Activated CD8-positive, alpha-beta memory T cell treated with anti-CD3 and anti-CD28 coated beads for 36 hours (primary cell): ENCODE results near the gene MSL3B.

Experiments used
- CTCF ChIA-PET: fragments of 350-600 bp; sonication (Branson Sonifier 250); formaldehyde crosslinking; loops from one replicate; lab custom pipeline; 2021; ENCODE audit warnings: antibody characterized with exemption; lab: Charles Lee
- POLR2A ChIA-PET: fragments of 350-600 bp; sonication (Branson Sonifier 250); formaldehyde crosslinking; loops from one replicate; lab custom pipeline; 2021; ENCODE audit warnings: antibody characterized with exemption; lab: Charles Lee

Gene MSL3B

GRCh38 chr2:233855345-233855744 is 12.8 kb downstream of the MSL3B start:
- POLR2A ChIA-PET, result interaction anchor here (0.5 kb wide), 1 partner anchor 8 kb away, joined by 4 read pairs; no protein-coding TSS in a partner anchor
- CTCF ChIA-PET, result no interaction called here

- CTCF ChIA-PET, result no interaction called here
- POLR2A ChIA-PET, result no interaction called here
Observed at GRCh38 chr2:233854241-233854981, 13.8 kb downstream of the MSL3B start, which contains the start of gene HJURP. Gene HJURP, minus strand, starts transcription at chr2:233854535. Its CDS starts 35 bp downstream, at chr2:233854500.

- ChIA-PET POLR2A (no interaction called here), CTCF (no interaction called here)
Observed at GRCh38 chr2:233853883-233854240, 14.3 kb downstream of the MSL3B start.

- POLR2A ChIA-PET, result no interaction called here
- CTCF ChIA-PET, result no interaction called here
Observed at GRCh38 chr2:233853353-233853752, 14.8 kb downstream of the MSL3B start.

GRCh38 chr2:233852056-233852455 is 16.1 kb downstream of the MSL3B start:
- POLR2A ChIA-PET, result no interaction called here
- CTCF ChIA-PET, result no interaction called here

GRCh38 chr2:233851169-233851568 is 17.0 kb downstream of the MSL3B start:
- ChIA-PET CTCF (no interaction called here), POLR2A (no interaction called here)

GRCh38 chr2:233850745-233851144 is 17.4 kb downstream of the MSL3B start:
- ChIA-PET CTCF (no interaction called here), POLR2A (no interaction called here)

- CTCF ChIA-PET, result no interaction called here
- POLR2A ChIA-PET, result no interaction called here
Observed at GRCh38 chr2:233849607-233850271, 18.4 kb downstream of the MSL3B start.

GRCh38 chr2:233848276-233848675 is 19.9 kb downstream of the MSL3B start:
- POLR2A ChIA-PET, result no interaction called here
- CTCF ChIA-PET, result no interaction called here

- POLR2A ChIA-PET, result no interaction called here
- CTCF ChIA-PET, result interaction anchor here (1.1 kb wide), 1 partner anchor 10 kb away, joined by 3 read pairs; no protein-coding TSS in a partner anchor
Observed at GRCh38 chr2:233847248-233847898, 20.8 kb downstream of the MSL3B start.

GRCh38 chr2:233846387-233847247 is 21.6 kb downstream of the MSL3B start:
- CTCF ChIA-PET, result interaction anchor here (1.1 kb wide), 1 partner anchor 10 kb away, joined by 3 read pairs; no protein-coding TSS in a partner anchor
- POLR2A ChIA-PET, result no interaction called here

- ChIA-PET CTCF (no interaction called here), POLR2A (no interaction called here)
Observed at GRCh38 chr2:233845301-233846060, 22.7 kb downstream of the MSL3B start.

- ChIA-PET POLR2A (no interaction called here), CTCF (no interaction called here)
Observed at GRCh38 chr2:233844836-233845235, 23.4 kb downstream of the MSL3B start.

GRCh38 chr2:233844064-233844807 is 23.9 kb downstream of the MSL3B start:
- POLR2A ChIA-PET, result no interaction called here
- CTCF ChIA-PET, result no interaction called here

GRCh38 chr2:233841183-233841582 is 27.0 kb downstream of the MSL3B start:
- POLR2A ChIA-PET, result no interaction called here
- CTCF ChIA-PET, result no interaction called here

- CTCF ChIA-PET, result no interaction called here
Observed at GRCh38 chr2:233840520-233840919, 27.7 kb downstream of the MSL3B start.

GRCh38 chr2:233839447-233839820 is 28.8 kb downstream of the MSL3B start:
- POLR2A ChIA-PET, result no interaction called here
- CTCF ChIA-PET, result no interaction called here

More at GRCh38 chr2:233840520-233840919, 27.7 kb downstream of the MSL3B start:
- POLR2A ChIA-PET, result no interaction called here

- ChIA-PET CTCF (no interaction called here), POLR2A (no interaction called here)
Observed at GRCh38 chr2:233838726-233839446, 29.3 kb downstream of the MSL3B start.
